Measurements from ENCODE around the gene KBTBD13.
"Not testable (repeated sequence)": the region's sequence is repeated elsewhere in the genome, so short reads cannot be mapped to it uniquely, and the experiment has no call there.

KBTBD13 gene

DNA sequence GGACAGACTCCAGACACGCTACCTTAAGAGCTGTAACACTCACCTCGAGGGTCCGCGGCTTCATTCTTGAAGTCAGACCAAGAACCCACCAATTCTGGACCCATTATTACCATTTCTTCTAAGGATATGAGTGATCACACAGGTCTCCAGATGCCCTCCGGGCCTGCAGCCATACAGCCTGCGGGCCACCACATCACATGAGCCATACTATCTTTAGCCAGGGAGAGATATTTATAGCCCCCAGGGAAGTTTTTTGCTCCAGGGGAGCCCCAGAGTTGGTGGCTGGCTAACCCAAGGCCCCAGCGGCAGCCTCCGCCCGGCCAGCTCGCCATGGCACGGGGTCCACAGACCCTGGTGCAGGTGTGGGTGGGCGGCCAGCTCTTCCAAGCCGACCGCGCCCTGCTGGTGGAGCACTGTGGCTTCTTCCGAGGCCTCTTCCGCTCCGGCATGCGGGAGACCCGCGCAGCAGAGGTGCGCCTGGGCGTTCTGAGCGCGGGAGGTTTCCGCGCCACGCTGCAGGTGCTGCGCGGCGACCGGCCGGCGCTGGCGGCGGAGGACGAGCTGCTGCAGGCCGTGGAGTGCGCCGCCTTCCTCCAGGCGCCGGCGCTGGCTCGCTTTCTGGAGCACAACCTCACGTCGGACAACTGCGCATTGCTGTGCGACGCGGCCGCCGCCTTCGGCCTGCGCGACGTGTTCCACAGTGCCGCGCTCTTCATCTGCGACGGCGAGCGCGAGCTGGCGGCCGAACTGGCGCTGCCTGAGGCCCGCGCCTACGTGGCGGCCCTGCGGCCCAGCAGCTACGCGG, at the start of gene KBTBD13:
KBTBD13 (plus strand) TSS at position 261 of the 805 bp plus-strand sequence; CDS start at position 331, 70 bp downstream.
- DNase-seq = no peak

DNA sequence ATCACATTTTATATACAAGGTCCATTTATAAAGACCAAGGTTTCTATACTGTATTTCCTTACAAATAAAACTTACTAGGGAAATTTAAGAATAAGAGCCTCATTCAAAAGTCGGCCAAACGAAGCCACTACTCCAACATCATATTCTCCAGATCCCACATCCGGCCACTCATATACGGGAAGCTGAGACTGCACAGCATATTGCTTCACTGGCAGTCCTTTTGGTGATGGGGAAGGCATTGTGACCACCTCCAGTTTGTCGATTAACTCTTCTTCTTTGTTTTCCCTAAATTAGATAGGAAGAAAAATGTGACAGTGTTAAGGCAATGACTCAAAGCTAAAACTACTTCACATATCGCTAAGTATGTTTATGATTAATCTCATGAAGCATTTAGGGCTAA, 49.8 kb upstream of the KBTBD13 start:
- DNase-seq = no peak

DNA sequence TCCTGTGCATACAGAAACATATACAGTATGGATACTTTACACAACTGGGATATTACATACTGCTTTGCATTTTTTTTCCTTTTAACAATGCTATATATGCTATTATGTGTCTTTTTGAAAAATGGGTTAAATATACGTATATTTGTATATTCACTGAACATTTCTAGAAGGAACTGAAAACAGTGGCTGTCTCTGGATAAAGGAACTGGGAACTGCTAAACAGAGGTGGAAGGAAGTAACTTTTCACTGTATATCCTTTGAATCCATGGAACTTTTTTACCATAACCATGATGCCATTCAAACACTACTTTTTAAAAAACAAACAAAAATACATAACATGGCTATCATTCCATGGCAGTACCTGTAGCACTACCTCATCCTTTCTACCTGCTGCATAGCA, 49.0 kb upstream of the KBTBD13 start:
- no peak for DNase-seq

DNA sequence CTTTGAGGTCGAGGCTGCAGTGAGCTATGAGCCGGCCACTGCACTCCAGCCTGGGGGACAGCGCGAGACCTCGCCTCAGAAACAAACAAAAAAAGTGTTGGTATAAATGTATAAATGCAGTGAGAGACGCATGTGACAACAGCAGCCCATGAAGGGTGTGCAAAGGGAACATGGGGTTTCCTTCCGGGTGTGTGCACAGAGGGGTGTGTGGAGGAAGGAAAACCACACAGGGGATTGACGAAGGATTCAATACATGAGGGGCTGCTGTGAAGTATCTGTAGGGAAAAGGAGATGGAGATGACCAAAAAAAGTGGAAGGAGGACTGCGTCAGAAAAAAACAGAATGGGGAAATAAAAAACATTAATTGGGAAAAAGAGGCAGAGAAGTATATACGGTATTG, 48.2 kb upstream of the KBTBD13 start:
- DNase-seq = no peak

DNA sequence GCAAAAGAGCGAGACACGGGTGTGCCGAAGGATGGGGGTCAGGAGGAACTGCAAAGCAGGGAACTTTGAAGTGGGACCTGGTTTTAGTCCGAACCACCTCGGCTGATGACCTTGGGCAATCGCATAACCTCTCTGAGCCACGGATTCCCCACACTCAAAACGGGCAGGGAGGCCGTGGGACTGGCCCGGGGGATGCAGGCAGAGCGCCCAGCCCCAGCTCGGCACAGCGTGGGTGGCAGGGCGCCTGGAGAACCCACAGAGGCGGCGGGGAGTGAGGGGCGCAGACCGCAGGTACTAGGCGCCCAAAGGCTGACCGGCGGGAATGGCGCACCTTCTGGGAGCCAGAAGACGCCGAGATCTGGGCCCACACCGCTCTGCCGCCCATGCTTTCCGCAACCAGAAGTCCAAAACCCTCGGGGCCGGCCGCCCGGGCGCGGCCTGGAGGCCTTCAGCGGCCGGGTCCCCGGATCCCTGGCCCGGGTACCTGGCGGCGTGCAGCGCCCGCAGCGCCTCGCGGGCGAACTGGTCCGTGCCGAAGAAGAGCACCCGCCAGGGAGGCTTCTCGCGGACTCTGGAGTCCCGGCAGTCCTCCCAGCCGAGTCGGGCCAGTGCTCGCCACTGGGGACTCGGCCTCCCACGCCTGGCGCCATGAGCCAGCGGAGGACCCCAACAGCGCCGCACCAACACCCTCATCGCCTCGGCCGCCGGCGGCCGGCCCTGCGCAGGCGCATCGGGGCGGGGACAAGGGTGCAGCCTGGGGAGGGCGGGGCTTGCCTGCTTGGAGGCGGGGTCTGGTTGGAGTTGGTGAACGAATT, 47.4 kb upstream of the KBTBD13 start, which contains the start of gene MTFMT:
MTFMT (minus strand) TSS at position 719 of the 815 bp plus-strand sequence; CDS start at position 693, 26 bp downstream.
- DNase-seq = peak; percentile 96

DNA sequence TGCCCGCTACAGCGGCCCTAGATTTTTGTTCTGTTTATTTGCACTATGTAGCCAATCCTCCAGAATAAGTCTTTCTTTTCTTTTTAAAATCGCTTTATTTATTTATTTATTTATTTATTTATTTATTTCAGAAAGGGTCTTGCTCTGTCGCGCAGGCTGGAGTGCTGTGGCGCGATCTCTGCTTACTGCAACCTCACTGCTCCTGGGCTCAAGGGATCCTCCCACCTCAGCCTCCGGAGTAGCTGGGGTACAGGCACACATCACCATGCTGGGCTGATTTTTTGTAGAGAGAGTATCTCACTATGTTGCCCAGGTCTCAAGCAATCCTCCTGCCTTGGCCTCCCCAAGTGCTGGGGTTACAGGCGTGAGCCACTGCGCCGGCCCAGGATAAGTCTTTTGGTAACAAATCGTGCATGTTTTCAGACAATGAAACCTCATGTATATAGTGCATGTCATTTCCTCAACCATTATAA, 46.8 kb upstream of the KBTBD13 start:
- no peak for DNase-seq

DNA sequence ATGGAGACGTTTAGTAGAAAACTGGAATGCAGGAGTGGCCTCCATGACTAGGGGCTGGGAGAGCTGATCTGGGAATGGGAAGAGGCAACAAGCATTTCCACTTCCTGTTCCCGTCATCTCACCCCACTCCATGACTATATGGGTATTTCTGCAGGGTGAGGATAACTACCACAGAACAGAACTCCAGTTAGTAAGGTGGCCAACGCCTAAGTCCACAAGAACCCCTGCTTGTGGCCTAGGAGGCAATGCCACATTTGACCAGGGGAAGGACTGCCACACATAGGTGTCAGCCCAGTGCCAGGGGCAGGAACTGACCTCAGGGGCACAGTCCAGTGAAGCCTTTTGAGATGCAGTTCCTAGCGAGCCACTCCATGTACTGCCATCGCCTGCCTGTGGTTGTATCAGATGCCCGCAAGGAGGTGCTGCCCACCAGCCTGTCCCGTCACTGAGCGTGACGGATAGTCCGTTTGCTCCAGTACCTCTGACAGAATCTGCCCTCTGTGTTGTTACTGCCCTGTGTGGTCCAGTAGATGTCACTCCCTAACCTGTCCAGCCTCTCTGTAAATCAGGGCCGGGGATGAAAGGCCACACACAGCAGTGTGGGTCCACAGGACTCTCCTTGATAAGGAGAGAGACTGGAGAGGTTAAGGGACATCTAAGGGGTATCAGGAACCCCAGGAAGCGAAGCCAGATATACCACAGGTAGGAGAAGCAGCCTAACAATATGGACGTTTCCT, 43.6 kb upstream of the KBTBD13 start:
- DNase-seq = peak; percentile 9

DNA sequence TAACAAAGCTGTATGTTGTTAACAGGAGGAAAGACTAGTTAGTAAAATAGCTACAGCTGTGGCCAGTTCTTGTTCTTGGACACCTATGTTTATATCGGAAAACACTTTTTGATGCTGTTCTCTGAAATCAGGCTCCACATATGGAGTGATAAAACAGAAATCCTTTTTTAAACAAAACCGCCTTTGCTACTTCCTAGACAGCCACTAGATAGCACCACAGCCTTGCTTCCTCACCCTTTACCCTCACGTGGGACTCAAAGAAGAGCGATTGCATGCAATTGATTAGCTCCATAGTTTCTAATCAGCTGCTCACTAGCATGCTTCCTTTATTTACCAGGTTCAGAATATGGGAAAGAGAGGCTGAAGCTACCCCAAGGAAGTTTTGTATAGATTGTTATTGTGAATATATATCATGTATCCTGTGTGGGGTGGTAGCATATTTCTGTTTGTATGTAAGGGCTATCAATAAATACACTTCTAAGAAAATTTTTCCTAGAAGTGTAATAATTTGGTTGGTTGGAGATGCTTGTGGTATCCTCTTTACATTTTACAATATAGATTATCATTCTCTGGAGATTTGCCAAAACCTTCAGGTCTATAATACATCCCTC, 42.8 kb upstream of the KBTBD13 start:
- no peak for DNase-seq

DNA sequence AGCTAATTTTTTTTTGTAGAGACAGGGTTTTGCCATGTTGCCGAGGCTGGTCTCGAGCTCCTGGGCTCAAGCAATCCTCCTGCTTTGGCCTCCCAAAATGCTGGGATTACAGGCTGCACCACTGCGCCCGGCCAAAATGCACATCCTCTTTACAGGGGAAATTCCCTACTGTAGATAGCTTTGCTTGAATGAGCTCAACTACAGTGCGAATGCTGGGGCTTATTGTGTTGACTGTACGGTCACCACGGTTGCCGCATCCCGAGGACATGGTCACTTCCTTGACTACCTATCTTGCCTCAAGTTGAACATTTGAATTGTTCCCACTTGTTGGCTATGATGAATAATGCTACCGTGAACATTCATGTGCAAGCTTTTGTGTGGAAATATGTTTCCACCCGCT, 41.8 kb upstream of the KBTBD13 start:
- DNase-seq = no peak

DNA sequence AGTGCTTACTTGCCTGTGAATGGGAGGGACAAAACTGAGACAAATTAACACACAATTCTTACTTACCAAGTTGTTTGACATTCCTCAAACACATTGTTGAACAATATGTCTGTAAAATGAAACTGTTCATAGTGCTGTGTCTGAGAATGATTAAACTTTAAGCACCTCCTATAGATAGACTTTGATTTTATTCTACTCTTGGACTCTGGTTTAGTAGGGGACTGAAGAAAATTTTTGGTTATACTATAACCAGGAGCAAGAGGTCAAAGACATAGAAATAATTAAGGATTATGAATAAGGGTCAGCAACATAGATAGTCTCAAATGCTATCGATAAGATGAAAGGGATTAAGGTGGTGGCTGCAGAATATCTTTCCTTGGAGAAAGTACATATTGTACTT, 39.2 kb upstream of the KBTBD13 start:
- no peak for DNase-seq

DNA sequence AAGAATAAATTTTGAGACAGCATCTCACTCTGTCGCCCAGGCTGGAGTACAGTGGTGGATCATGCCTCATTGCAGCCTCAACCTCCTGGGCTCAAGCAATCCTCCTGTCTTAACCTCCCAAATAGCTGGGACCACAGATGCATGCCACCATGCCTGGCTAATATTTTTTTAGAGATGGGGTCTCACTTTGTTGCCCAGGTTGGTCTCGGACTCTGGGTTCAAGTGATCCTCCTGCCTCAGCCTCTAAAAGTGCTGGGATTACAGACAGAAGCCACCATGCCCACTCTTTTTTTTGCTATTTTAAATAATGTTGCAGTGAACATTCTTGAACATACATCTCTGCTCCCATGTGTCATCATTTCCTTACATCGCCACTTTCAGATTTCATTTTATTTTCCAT, 38.1 kb upstream of the KBTBD13 start:
- no peak for DNase-seq

DNA sequence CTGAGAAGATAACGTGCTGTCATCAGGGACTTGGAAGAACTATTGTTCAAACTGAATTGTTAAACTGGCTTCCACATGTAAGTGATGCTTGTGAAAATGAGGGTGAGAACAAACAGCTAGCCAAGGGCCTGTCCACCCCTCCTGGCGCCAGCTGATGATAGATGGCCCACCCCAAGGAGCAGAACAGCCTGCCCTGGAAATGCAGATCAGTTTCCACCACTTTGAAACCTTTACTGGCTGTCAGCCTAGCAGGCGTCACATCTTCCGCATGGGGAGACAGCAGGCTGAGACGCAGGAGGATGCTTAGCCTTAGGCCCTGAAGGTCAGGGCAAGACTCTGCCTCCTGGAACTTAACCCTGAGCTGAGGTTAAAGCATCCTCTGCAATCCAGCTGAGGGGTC, 37.7 kb upstream of the KBTBD13 start:
- DNase-seq = no peak

DNA sequence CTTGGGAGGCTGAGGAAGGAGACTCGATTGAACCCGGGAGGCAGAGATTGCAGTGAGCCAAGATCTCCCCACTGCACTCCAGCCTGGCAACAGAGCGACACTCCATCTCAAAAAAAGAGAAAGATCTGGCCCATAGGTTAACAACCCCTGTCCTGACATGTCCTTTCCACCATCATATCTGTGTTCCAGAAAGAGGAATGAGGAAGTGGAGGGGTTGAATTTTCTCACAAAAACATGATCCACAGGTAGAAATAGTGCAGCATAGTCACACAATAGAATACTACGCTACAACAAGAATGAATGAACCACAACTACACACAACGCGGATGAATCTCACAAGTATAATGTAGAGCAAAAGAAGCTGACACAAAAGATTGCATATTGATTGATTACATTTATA, 36.1 kb upstream of the KBTBD13 start:
- no peak for DNase-seq

DNA sequence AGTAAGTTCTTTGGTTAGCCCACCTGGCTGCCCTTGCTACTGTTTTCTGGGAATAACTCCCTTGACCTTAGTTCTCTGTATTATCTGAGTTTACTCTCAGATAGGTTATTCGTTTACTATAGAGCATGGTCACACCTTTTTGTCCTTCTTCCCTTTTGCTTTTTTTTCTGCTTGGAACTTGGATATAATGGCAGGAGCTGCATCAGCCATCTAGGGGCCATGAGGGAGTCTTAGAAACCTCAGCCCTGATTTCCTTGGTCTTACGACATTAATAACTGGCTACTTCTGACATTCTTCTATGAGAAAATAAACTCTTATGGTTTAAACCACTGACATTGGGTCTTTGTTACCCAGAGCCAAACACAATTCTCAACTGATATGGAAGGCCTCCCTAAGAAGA, 34.8 kb upstream of the KBTBD13 start:
- DNase-seq = no peak

DNA sequence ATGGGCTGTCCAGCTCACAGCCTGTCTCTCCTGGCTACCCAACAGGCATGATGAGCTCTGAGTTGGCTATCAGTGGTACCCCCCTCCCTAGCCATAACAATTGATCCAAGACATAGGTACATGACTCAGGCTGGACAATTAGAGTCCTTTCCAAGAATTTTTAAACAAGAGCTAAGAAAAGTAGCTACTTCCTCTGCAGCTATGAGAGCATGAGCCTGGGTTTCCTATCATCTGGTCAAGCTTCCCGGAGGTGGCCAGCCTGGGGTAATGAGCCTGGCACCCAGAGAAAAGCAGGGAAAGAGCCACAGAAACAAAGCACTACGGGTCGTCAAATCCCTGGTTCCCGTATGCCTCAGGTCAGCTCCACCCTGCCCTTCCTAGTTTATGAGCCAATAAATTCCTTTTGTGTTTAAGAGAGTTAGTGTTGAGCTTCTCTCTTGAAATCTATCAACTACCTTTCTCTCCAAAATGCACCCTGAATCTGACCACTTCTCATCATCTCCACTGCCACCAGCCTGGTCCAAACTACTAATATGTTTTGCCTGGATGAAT, 33.7 kb upstream of the KBTBD13 start:
- no peak for DNase-seq

DNA sequence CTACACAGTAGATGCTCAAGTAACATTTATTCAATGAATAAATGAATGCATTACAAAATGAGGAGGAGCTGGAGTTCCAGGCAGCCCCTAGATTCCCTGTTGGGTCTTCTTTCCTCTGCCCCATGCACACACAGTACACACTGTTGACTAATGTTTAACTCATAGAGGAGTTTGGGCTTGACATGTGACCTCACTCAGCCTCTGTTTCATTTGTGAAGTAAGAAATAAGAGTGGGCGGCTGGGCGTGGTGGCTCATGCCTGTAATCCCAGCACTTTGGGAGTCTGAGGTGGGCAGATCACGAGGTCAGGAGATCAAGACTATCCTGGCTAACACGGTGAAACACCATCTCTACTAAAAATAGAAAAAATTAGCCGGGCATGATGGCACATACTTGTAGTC, 32.3 kb upstream of the KBTBD13 start:
- DNase-seq = not testable (repeated sequence)

DNA sequence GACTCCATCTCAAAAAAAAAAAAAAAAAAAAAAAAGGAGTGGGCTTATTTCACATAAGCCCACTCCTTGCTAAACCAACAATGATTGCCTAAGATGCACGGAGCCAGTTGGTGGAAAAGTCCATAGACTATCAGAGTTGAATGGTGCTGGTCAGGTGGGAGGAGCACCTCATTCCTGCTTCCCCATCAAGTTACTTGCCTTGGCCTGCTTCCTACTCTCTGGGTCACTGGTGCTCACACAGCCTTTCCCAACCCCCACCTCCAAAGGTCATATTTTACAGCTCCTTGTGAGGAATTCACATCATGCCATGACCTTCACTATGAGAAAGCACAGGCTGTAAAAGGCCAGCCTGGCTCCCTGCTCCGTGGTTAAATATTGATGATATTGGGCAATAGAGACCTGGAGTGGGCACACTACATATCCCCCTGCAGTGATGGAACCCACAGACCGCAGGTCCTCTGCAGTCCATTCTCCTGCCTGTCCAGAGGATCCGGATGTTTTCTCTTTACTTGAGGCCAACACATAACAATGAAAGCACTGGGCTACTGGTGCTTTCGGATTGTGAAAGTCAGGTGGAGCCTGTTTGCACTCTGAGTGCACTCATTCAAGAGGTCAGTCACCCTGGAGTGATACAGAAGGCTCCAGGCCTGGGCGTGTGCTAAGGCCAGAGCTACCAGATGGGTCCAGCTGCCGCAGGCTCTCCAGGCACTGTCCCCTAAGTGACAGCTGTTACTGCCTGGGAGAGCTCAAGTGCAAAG, 31.6 kb upstream of the KBTBD13 start, which contains the start of gene SLC51B:
SLC51B (plus strand) TSS at position 664 of the 758 bp plus-strand sequence. CDS start 4,618 bp downstream, outside the sequence.
- DNase-seq = no peak

DNA sequence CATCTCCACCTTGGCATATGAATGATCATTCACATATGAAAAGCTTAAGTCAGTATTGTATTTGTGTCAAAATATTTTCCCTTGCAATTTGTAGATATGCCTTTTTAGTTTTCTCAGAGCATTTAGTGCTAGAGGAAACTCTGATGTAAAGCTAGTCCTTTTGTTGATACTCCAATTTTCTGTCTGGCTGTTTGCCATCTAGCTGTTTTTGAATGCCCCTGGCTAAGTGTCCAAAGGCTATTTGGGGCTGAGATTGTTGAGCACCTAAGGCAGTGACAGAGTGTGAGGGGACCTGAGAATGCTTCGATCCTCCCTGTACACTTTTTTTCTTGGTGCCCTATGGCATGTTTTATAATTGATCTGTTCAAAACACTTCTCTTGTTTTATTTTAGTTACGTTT, 28.3 kb upstream of the KBTBD13 start:
- no peak for DNase-seq

DNA sequence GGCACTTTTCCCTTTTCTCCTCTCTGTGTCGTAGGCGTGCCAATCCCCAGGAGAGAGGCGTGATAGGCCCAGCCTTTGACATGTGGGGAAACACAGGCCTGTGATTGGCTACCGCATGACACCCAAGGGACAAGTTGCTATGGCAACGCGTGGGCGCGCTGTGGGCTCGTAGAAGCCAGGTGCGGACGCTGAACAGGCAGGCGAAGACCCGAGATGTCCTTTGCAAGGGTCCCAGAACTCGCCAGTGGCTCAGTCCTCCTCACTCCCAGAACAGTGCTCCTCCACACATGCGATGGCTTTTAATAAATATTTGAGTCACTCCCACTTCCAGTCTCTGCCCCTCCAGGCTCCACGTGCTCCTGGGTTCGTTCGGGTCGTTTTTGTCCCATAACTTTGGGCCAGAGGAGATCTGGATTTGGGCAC, 27.1 kb upstream of the KBTBD13 start:
- DNase-seq = peak; percentile 85

DNA sequence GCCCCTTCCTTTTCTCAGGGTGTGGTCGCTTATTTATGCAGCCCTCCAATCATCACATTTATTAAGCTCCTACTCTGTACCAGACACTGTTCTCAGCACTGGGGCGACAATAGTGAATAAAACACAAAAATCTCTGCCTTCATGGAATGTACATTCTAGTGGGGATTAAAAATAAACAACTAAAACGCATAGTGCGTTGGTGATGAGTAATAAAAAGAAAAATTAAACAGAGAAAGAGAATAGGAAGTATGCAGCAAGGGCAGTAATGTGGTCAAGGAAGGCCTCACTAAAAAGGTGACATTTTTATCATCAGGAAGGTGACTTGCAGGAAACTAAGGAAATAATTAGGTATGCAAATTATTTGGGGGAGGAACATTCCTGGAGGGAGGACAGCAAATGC, 26.3 kb upstream of the KBTBD13 start:
- DNase-seq = no peak

DNA sequence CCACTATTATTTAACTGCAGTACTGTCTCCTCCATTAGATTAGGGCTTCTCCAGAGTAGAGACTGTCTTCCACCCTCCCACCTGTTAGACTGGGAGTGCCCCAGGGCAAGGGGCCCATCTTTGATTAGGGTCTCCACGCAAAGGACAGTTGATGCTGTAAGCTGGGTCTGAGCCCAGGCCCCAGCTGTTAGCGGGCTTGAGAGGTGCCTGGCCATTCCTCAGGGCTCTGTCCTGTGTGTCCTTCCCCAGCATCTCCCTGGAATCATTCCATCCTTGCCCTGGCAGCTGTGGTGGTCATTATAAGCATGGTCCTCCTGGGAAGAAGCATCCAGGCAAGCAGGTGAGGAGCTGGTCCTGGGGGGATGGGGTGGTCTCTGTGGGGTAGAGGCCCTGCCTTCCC, 25.3 kb upstream of the KBTBD13 start:
- DNase-seq = no peak

DNA sequence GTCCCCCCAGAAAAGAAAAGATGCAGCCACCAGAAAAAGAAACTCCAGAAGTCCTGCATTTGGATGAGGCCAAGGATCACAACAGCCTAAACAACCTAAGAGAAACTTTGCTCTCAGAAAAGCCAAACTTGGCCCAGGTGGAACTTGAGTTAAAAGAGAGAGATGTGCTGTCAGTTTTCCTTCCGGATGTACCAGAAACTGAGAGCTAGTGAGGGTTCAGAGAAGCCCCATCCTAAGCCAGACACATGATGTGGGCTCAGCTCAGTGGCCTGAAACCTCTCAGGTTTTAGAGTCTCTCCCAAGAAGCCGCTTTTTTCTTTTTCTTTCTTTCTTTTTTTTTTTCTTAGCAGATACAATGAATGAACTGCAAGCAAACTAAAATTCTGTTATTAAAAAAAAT, 23.6 kb upstream of the KBTBD13 start:
- DNase-seq = no peak
